GM19467 (cell line): Measurements from ENCODE around the gene SERGEF.

ENCODE experiments used
- ATAC-seq: cut with Tn5 transposase; IDR thresholded peaks from one replicate; pipeline ENCODE4 v1.9.1; 2021; ENCODE audit warnings: mild to moderate bottlenecking, moderate library complexity; ENCODE audit not compliant: unreplicated experiment

SERGEF gene

DNA sequence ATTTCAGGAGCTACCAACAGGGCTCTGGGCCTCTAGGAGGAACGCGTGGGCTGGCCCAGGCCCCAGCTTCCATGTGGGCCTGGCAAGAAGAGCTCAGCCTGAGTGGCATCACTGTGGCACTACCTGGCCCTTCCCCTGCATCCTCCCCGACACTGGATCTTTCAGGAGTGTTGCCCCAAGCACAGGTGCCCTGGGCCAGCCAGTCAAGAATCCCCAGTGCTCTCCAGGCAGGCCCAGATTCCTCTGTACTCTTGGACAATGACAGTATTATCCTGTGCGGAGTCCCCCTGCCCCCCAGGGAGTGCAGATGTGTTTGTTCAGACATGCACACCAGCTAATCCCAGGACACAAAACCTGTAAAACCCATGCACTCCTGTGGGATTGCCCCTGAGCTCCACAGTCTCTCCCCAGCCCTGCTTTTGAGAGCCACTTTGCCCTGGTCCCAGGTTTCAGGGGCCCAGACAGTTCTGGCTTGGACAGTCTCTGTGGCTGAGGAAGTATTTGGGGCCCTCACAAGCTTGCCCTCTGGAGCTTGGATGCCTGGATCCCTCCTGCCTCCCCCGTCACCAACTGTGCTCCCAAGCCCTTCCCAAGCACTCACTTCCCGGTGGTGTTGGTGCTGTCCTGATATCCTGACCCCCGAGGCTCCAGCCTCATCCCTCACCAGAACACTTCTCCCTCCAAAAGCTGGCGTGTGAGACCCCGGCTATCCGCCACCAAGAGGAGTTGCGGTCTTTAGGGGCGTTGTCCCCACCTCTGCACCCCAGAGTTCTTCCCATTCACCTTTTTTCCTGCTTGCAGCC, 238.4 kb downstream of the SERGEF start:
- no peak for ATAC-seq

DNA sequence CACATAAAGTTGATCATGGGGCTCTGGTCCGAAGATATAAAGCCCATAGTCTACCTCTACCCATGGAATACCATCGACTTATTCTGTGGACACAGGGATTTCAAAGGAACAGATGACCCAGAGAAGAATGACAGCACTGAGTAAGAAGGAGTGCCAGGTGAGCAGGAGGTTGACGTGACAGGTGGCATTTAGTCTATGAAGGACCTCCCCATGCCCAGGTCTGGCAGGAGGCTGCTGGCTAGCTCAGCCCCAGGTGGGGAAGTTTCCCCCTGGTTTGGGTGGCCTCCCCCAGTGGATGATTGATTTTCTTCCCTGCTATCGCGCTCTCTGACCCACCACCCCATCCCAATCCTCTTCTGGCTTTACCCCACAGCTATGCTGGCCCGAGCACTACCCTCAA, 239.2 kb downstream of the SERGEF start:
- ATAC-seq: no peak

DNA sequence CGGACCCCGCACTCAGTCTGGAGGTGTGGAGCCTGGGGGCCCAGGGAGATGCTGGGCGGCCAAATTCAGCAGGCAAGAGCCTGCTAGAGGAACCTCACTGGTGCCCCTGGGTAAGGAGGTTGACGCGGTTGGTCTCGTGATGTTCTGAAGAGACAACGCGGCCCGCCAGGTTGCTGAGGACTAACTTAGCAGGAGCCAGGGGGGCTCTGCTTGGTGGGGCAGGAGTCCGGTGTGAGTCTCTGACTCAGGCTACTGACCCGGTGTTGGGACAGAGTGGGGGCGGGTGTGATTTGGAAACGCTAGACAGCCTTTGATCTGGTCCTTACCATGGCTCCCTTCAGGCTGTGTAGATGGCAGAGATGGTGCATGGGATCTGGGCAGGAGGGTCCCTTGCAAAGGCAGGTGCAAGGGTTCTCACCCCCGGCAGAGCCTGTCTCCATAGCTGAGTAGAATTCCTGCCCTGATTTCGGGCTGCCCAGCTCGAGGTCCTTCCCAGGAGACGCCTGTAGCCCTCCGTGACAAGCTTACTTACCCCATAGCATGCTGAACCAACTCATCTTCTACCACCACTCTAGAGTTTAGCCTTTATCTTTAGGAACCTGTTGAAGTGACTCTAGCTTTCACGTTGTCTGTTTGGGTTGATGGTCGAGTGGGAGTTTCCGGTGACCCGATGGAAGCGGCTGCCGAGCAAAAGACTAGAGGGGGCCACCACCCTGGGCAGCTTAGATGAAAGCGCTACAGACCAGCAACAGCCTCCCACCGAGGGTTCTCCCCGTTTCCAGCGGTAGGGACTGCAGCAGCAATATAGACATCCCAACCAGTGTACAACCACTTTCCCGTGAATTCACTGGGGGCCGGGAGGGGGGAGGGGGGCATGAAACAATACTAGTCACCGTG, 239.9 kb downstream of the SERGEF start:
- no peak for ATAC-seq

DNA sequence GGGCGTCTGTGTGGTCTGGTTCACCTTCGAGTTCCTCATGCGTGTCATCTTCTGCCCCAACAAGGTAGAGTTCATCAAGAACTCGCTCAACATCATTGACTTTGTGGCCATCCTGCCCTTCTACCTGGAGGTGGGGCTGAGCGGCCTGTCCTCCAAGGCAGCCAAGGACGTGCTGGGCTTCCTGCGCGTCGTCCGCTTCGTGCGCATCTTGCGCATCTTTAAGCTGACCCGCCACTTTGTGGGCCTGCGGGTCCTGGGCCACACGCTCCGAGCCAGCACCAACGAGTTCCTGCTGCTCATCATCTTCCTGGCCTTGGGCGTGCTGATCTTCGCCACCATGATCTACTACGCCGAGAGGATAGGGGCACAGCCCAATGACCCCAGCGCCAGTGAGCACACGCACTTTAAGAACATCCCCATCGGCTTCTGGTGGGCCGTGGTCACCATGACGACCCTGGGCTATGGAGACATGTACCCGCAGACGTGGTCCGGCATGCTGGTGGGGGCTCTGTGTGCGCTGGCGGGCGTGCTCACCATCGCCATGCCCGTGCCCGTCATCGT, 240.9 kb downstream of the SERGEF start:
- no peak for ATAC-seq

DNA sequence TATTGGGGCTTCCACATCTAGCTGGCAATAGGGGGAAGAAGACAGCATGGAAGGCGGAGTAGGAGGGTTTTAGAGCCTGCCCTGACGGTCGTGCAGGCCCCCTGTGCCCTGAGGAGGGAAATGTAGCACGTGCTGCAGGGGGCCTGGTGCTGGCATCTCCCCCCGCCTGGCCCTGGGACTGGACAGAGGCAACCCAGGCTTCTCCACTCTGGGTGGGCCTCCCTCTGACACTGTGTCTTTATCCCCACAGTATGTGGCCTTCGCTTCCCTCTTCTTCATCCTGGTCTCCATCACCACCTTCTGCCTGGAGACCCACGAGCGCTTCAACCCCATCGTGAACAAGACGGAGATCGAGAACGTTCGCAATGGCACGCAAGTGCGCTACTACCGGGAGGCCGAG, 241.4 kb downstream of the SERGEF start:
- no peak for ATAC-seq

DNA sequence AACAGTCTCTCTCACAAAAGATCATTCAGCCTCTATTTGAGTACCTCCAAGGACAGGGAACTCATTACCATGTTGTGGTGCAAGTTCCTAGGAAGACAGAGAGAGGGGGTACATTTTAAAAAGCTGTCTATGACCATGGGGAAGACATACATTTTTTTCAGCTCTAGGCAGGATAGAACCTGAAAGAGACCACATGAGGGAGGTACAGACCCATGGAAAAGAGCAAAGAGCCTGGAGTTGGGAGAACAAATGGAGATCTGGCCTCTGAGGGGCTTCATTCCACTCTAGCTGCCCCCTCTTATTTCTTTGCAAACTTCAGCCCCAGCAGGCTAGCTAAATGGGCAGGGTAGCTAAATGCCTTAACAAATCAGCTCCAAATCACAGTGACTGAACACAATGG, 241.9 kb downstream of the SERGEF start:
- no peak for ATAC-seq

DNA sequence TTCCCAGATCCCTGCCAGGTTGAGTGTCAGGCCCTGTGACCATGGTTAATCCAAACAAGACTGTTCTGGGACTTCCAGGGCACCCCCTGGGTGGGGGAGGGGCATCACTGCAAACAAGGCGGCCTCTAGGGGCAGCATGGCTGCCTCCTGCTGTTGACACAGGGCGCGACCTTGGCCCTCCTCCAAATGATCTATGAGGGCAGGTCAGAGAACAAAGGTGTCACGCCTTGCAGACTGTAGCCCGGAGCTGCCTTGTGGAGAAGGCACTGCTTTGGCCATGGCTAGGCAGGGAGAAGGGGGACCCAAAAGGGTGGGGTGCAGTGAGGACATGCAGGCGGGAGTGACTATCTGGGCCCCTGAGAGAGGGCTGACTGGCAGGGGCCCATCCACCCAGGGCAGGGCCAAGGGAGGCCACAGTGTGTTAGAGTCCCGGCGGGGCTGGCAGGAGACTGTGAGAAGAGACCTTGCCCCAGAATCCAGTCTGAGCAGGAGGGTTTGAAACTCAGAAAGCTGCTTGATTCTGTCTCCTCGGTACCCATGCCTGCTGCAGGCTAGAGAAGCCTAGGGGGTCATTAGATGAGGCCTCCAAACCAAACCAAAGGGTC, 242.7 kb downstream of the SERGEF start:
- no peak for ATAC-seq

DNA sequence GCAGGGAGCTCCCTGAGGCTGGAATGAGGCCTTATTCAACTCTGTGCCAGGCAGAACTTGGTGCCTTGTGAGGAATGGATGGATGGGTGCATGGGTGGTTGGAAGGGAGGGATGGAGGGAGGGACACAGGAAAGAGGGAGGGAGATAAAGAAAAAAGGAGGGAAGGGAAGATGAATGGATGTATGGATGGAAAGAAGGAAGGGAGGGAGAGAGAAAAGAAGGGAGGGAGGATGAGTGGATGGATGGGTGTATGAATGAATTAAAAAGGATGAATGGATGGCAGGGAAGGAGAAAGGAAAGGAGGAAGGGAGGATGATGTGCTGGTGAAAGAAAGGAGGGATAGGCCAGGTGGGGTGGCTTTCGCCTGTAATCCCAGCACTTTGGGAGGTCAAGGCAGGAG, 243.6 kb downstream of the SERGEF start:
- ATAC-seq: no peak

DNA sequence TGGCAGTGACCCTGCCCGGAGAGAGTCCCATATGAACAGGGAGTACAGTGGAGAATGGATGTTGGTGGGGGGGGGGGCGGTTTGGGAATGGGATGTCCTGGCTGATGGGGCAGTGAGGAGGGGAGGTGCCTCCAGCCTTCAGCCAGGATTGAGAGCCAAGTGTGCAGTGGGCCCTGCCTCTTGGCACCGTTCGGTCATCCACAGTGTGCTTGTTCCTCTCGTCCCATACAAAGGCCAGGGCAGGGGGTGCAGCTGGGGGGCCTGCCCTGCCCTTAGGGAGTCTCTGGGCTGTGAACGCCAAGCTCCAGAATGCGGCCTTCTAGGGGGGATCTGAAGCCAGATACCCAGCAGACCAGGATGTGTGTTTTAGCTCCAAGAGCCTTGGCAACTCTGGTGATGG, 244.3 kb downstream of the SERGEF start:
- ATAC-seq: no peak

DNA sequence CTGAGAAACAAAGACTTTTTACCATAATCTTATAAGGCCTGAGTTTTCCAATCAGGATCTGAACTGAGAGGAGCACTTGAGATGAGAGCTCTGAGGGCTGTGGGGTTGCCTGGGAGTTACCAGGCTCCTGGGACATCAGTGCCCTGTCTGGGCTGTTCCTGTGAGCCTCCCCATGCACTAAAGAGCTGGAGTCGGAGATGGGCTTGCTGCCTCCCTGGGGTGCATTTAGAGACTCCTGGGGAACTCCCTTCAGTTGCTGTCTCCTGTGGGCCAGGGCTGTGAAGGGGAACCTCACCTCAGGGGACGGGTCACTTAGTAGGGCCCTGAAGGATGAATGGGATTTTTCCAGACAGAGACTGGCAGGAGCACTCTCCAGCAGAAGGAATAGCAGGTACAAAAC, 244.9 kb downstream of the SERGEF start:
- ATAC-seq: no peak

DNA sequence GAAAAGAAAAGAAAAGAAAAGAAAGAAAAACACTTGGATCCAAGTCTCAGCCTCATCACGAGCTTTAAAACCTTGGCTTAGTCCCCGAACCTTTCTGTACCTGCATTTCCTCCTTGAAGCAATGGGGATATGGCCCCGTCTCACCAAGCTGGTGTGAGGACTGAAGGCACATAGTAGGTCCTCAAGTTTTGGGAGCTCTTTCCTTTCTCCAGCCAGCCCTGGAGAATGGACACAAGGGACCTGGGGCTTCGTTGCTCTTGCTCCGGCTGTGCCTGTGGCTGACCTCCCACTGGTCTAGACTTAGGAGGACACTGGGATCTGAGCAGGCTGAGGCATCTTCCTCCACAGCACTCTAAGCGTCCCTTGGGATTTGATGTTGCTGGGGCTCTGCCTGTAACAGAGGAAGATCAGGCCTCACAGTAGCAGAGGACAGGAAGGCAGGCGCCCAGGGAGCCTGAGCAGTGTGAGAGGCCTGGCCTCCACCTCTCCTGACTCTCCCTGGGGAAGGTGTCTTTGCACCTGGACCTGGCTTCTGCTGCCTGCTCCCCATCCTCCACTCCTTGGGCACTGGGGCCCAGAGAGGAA, 245.5 kb downstream of the SERGEF start:
- no peak for ATAC-seq

DNA sequence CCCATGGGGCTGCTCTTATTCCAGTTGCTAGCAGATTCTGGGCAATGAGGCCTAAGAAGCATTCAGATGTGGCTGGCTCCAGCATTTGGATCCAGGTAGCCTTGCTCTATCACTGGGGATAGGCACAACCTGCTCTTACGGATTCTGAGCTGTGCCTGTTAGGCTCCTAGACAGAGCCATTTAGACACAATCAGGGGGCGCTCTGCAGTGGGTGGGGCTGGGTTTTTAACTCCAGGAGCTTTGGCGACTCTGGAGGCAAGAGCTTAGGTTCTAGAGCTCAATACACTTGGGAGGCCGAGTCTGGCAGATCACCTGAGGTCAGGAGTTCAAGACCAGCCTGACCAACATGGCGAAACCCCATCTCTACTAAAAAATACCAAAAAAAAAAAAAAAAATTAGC, 246.3 kb downstream of the SERGEF start:
- no peak for ATAC-seq

DNA sequence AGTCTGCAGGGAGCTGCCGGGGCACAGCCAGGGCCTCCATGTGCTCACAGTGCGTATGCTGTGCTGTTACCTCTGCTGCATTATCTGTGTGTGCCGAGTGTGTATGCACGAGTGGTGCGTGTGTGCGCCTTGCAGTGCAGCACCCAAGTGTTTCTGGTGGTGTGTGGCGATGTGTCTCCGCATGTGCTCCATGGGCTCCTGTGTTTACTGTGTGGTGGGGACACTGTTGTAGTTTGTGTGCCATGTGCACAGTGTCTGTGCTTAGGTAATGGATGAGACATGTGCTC, 246.8 kb downstream of the SERGEF start:
- ATAC-seq: no peak

DNA sequence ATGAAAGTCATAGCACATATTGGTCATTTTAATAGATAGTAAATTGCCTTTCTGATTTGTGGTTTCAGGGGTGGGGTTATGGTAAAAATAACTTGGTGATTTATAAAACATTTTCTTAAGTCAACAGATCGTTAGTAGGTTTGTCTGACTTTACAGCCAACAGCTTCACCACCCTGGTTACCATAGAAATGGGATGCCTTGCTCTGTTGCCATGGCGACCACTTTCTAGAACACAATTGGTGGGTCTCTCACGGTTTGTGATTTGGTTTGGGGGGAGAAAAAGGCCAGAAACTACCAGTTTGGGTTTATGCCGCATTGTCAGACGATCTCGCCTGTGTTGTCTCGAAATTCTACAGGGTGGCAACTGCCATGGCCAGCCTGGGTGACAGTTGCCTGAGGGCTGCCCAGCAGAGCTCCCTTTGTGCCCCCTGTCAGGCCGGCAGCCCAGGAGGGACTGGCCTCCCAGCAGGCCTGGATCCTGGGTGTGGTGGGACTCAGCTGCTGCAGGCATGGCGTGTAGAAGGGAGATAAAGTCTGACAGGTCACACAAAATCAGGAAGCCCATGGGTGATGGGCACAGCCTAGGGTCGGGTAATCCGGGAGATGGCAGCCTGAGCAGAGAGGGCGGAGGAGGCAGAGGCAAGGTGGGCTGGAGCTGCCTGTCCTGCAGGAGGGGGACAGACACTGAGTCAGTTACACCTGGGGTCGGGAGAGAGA, 247.3 kb downstream of the SERGEF start:
- no peak for ATAC-seq

DNA sequence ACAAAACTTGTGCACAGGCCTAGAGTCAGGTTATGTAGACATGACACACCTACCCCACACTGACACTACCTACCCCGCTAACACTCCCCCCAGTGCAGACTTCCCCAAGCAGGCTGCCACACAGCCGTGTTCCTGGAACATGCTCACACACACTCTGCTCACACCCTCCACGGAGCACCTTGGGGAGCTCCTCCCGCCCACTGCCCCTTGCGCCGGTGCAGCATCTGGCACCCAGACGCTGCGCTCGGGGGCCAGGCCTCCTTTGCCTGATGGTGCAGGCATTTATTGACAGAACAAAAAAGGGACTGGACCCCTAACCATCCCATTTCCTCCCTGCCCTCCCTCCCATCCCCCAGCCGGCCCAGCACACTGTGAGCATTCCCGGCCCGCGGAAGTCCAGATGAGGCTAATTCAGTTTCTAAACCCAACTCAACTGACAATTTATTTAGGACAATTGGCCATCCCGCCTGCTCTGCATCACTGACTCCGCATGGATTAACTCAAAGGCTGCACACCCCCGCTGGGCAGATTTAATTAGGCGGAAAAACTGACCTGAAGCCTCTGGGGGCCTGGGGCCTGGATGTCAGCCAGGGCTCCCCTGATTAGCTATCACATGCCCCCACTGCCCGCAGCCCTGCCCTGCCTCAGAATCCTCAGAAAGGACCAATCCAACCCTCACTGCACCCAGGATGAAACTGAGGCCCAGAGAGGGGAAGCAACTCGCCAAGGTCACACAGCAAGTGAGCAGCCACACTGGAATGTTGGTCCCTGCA, 248.2 kb downstream of the SERGEF start:
- ATAC-seq: no peak

DNA sequence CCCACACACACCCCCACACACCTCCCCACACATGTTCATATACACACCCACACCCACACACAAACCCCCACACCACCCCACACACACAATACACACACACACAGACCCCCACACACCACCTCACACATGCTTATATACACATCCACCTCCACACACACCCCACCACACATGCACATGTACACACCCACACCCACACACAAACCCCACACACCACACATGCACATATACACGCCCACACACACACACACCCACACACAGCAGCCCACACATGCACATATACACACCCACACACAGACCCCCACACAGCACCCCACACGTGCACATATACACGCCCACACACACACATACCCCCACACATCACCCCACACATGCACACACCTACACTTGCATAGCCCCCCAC, 249.1 kb downstream of the SERGEF start:
- ATAC-seq: no peak

DNA sequence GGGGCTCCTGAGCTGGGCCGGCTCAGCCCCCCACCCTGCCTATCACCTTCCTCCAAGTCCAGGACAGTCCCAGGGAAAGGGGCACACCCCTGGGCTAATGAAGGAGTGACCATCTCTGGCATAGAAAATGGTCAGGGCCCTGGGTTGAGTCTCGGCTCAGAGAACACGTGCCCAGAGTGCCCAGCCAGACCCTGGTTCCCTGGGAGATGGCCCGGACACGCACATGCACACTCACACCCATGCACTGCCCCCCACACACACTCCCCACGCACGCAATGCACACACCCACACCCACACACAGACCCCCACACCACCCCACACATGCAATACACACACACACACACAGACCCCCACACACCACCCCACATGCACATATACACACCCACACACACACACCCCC, 249.6 kb downstream of the SERGEF start:
- ATAC-seq: no peak

DNA sequence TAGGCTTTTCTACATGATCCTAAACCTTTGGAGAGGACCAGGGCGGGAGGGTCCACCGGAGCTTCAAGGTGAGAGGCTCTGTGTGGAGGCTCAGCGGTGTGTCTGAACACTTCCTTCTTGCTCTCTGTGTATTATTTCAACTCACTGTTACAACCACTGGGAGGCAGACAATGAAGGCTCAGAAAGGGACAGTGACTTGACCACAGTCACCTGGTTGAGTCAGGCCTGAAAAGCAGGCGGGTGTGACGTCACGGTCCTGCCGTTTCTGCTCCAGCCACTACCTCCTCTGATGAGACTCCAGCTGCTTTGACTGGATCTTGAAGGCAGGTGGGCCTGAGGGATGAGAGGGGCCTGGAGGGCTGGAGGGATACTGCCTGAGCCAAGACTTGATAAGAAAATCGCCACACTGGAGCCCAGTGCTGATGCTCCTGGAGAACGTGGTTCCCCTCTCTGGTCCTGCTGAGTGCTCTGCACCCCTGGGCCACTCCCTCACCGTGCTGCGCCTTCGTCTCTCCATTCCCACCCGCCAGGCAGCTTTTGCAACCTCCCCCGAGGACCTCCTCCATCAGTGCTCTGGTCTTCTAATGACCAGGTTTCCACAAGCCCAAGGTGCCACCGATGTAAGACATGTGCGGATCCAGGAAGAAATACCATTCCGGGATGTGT, 250.4 kb downstream of the SERGEF start:
- no peak for ATAC-seq
